ENCODE measurements around the gene TCEAL9. TPM values are rescaled to one million over a fixed set of nuclear protein-coding genes. Genes with fewer than 3 reads are reported as not detected.

TCEAL9 gene
- total RNA-seq, 1 experiment from 2014 or later = 53.6 TPM

- in situ Hi-C loops (cut with HindIII; ENCODE audit: low pct_unique_long_range_greater_than_20kb, low sequenced_read_pairs) = no loop called here
- DNase-seq (ENCODE audit: low read depth) = no peak
Observed at GRCh38 chrX:103405009-103405333, 48.7 kb downstream of the TCEAL9 start.

- no peak for DNase-seq (ENCODE audit: low read depth)
- in situ Hi-C loops (cut with HindIII; ENCODE audit: low pct_unique_long_range_greater_than_20kb, low sequenced_read_pairs) = no loop called here
Observed at GRCh38 chrX:103406256-103406655, 50.0 kb downstream of the TCEAL9 start.

- in situ Hi-C loops (cut with HindIII; ENCODE audit: low pct_unique_long_range_greater_than_20kb, low sequenced_read_pairs) = no loop called here
- DNase-seq (ENCODE audit: low read depth) = no peak
Observed at GRCh38 chrX:103407776-103408175, 51.5 kb downstream of the TCEAL9 start.

Other genes with a start within 250 kb of the TCEAL9 start
- gene BEX4, start 141.4 kb upstream of the TCEAL9 start, total RNA-seq (2014; rRNA removed; shearing (Covaris generic); ENCODE audit: low replicate concordance) = 13.1 and 24.1 TPM in 2 replicates
- gene TCEAL8, start 101.4 kb upstream of the TCEAL9 start, total RNA-seq (2014; rRNA removed; shearing (Covaris generic); ENCODE audit: low replicate concordance) = 111 and 123 TPM in 2 replicates
- gene TCEAL5, start 79.8 kb upstream of the TCEAL9 start, total RNA-seq (2014; rRNA removed; shearing (Covaris generic); ENCODE audit: low replicate concordance) = not detected in 2 replicates
- gene BEX2, start 45.5 kb upstream of the TCEAL9 start, total RNA-seq (2014; rRNA removed; shearing (Covaris generic); ENCODE audit: low replicate concordance) = 12.2 and 15.0 TPM in 2 replicates
- gene TCEAL7, start 26.3 kb upstream of the TCEAL9 start, total RNA-seq (2014; rRNA removed; shearing (Covaris generic); ENCODE audit: low replicate concordance) = not detected in 2 replicates
- 289 and 328 TPM in 2 replicates for gene BEX3, start 20.0 kb downstream of the TCEAL9 start, total RNA-seq (2014; rRNA removed; shearing (Covaris generic); ENCODE audit: low replicate concordance)
- gene RAB40A, start 163.0 kb downstream of the TCEAL9 start, total RNA-seq (2014; rRNA removed; shearing (Covaris generic); ENCODE audit: low replicate concordance) = not detected in 2 replicates
- 16.6 and 25.7 TPM in 2 replicates for gene TCEAL4, start 229.0 kb downstream of the TCEAL9 start, total RNA-seq (2014; rRNA removed; shearing (Covaris generic); ENCODE audit: low replicate concordance)